Parathyroid adenoma (tissue), 2 donors: Measurements from ENCODE around the gene SLC25A2.
"Not testable (repeated sequence)": the region's sequence is repeated elsewhere in the genome, so short reads cannot be mapped to it uniquely, and the experiment has no call there.

Experiments
- H2AFZ ChIP-seq: fragments of 300-600 bp; sonication (generic); one replicate; pipeline ENCODE4 v1.7.0; 2017; ENCODE audit warnings: antibody characterized with exemption, mild to moderate bottlenecking
- H3K27ac ChIP-seq: fragments of 300-600 bp; sonication (generic); one replicate; pipeline ENCODE4 v1.7.0; 2017
- H3K27me3 ChIP-seq: fragments of 300-600 bp; sonication (generic); one replicate; pipeline ENCODE4 v1.7.0; 2017; ENCODE audit warnings: low read length; ENCODE audit not compliant: control insufficient read depth, insufficient read depth
- H3K36me3 ChIP-seq: fragments of 300-600 bp; sonication (generic); one replicate; pipeline ENCODE4 v1.7.0; 2017; ENCODE audit warnings: low read length; ENCODE audit not compliant: control insufficient read depth, insufficient read depth
- H3K4me1 ChIP-seq: fragments of 300-600 bp; sonication (generic); one replicate; pipeline ENCODE4 v1.7.0; 2017; ENCODE audit warnings: control low read depth
- H3K4me2 ChIP-seq: fragments of 300-600 bp; sonication (generic); one replicate; pipeline ENCODE4 v1.7.0; 2017; ENCODE audit warnings: low read length
- H3K4me3 ChIP-seq: fragments of 300-600 bp; sonication (generic); one replicate; pipeline ENCODE4 v1.7.0; 2017; ENCODE audit warnings: low read depth, low read length
- H3K79me2 ChIP-seq: fragments of 300-600 bp; sonication (generic); one replicate; pipeline ENCODE4 v1.7.0; 2017; ENCODE audit warnings: control low read depth
- H3K9ac ChIP-seq: fragments of 300-600 bp; sonication (generic); one replicate; pipeline ENCODE4 v1.7.0; 2017; ENCODE audit warnings: mild to moderate bottlenecking
- H3K9me3 ChIP-seq: fragments of 300-600 bp; sonication (generic); one replicate; pipeline ENCODE4 v1.7.0; 2017; ENCODE audit warnings: low read length; ENCODE audit not compliant: control insufficient read depth
- CTCF ChIP-seq: fragments of 300-600 bp; sonication (generic); IDR thresholded peaks from one replicate; pipeline ENCODE4 v1.7.0; 2017; ENCODE audit warnings: antibody characterized with exemption, mild to moderate bottlenecking
- donor health status: primary hyperparathyroidism.

The SLC25A2 gene

GRCh38 chr5:141303756-141304155, at the start of gene SLC25A2:
TSS of gene SLC25A2 (minus strand) at chr5:141304049. CDS start at chr5:141303865, 184 bp downstream.
- Histone ChIP-seq H3K27ac (no peak within 1 kb of the TSS), H3K4me1 (no peaks in the 10 kb centered on the region), H2AFZ (no peak within 1 kb of the TSS), H3K4me3 (no peak within 1 kb of the TSS), H3K36me3 (no peaks in the 10 kb centered on the region), H3K27me3 (no peaks in the 10 kb centered on the region), H3K79me2 (no peaks in the 10 kb centered on the region), H3K9me3 (no peaks in the 10 kb centered on the region), H3K9ac (no peak within 1 kb of the TSS), H3K4me2 (no peak within 1 kb of the TSS)
- no peak for TF ChIP-seq CTCF

- H3K4me3 ChIP-seq: no peak overlapping the region
- H3K4me1 ChIP-seq: no peaks in the 10 kb centered on the region
- H2AFZ ChIP-seq: no peak overlapping the region
- H3K9me3 ChIP-seq: peaks cover 5% of the 10 kb centered on the region
- no peak overlapping the region for H3K27ac ChIP-seq
- H3K79me2 ChIP-seq: no peaks in the 10 kb centered on the region
- H3K27me3 ChIP-seq: no peaks in the 10 kb centered on the region
- H3K36me3 ChIP-seq: peaks cover 2% of the 10 kb centered on the region
- H3K4me2 ChIP-seq: no peak overlapping the region
- TF ChIP-seq CTCF: no peak
- no peak overlapping the region for H3K9ac ChIP-seq
These were observed 47.7 kb upstream of the SLC25A2 start for GRCh38 chr5:141351591-141351990.

- Histone ChIP-seq H3K4me3 (peak within 1 kb of the TSS; percentile 55), H3K79me2 (no peaks in the 10 kb centered on the region), H3K36me3 (no peaks in the 10 kb centered on the region), H3K27me3 (no peaks in the 10 kb centered on the region), H3K9me3 (no peaks in the 10 kb centered on the region), H3K27ac (no peak within 1 kb of the TSS), H2AFZ (no peak within 1 kb of the TSS), H3K4me2 (peak within 1 kb of the TSS; percentile 73), H3K9ac (no peak within 1 kb of the TSS), H3K4me1 (no peaks in the 10 kb centered on the region)
- no peak for TF ChIP-seq CTCF
These were observed 46.2 kb upstream of the SLC25A2 start, which contains the start of gene PCDHGB1 for GRCh38 chr5:141349917-141350619. TSS of gene PCDHGB1 (plus strand) at chr5:141350099. CDS start at chr5:141350261, 162 bp downstream.

- H3K36me3 ChIP-seq, H3K9me3 ChIP-seq, H3K4me2 ChIP-seq, H3K27ac ChIP-seq, H2AFZ ChIP-seq, H3K4me1 ChIP-seq, H3K4me3 ChIP-seq, H3K27me3 ChIP-seq, H3K79me2 ChIP-seq, H3K9ac ChIP-seq: not testable (repeated sequence)
These were observed 42.2 kb upstream of the SLC25A2 start for GRCh38 chr5:141346017-141346416.

GRCh38 chr5:141345327-141345726, 41.5 kb upstream of the SLC25A2 start:
- no peak overlapping the region for H2AFZ ChIP-seq
- H3K27ac ChIP-seq: no peak overlapping the region
- H3K9me3 ChIP-seq: peaks cover 8% of the 10 kb centered on the region
- no peaks in the 10 kb centered on the region for H3K4me1 ChIP-seq
- TF ChIP-seq CTCF: no peak
- H3K79me2 ChIP-seq: no peaks in the 10 kb centered on the region
- no peak overlapping the region for H3K4me2 ChIP-seq
- no peak overlapping the region for H3K9ac ChIP-seq
- H3K4me3 ChIP-seq: no peak overlapping the region
- H3K36me3 ChIP-seq: no peaks in the 10 kb centered on the region
- no peaks in the 10 kb centered on the region for H3K27me3 ChIP-seq
